Measurements from ENCODE around the gene AOPEP.

DNA sequence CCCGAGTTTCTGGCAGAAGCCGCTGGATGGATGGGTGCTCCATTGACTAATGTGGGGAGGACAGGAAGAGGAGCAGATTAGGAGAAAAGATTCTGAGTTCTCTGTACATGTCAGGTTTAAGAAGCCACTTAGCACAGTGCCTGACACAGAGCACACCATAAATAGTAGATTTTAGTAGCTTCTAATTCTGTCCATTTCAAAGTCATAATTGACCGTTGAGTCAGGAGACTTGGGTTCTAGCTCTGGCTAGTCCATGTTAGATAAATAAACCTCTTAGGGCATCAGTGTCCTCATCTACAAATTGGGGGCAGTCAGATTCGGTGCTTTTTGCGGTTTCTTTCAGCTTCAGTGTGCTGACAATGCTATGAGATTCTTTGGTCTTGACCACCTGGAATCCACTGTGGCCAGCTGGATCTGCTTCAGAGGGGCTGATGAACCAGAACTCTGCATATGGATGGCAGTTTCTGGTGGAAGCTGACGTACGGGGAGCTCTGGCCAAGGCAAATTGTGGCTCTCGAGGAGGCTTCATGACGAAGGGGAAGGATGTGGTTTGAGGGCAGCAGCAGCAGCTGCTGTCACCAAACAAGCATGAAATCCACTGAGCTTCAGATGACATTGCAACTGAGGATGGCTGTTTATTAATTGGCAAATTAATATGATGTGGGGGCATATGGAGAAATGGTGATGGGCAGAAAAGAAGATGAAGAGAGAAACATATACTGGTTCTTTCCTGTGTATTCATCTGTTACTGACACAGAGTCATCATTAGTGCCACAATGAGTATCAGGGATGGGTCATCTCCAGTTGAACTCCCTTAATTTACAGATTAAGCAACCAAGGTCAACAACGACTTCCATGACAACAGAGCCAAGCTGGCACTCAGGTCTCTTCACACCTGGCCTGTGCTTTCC is 134.4 kb downstream of the AOPEP start:
- no peak for TF ChIP-seq EZH2 (IDR thresholded peaks at IDR 0.05; ENCODE audit: low read length, missing control alignments)
- TF ChIP-seq, protein P1, sequence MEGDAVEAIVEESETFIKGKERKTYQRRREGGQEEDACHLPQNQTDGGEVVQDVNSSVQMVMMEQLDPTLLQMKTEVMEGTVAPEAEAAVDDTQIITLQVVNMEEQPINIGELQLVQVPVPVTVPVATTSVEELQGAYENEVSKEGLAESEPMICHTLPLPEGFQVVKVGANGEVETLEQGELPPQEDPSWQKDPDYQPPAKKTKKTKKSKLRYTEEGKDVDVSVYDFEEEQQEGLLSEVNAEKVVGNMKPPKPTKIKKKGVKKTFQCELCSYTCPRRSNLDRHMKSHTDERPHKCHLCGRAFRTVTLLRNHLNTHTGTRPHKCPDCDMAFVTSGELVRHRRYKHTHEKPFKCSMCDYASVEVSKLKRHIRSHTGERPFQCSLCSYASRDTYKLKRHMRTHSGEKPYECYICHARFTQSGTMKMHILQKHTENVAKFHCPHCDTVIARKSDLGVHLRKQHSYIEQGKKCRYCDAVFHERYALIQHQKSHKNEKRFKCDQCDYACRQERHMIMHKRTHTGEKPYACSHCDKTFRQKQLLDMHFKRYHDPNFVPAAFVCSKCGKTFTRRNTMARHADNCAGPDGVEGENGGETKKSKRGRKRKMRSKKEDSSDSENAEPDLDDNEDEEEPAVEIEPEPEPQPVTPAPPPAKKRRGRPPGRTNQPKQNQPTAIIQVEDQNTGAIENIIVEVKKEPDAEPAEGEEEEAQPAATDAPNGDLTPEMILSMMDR (conservative IDR thresholded peaks at IDR 0.05 in 1 of 2, IDR thresholded peaks at IDR 0.05 in 1 of 2; ENCODE audit: low read depth in 1 of 2, low read length in 2 of 2): no peak
